ENCODE results near the gene SYNE1. TPM values are rescaled to one million over a fixed set of nuclear protein-coding genes. Genes with fewer than 3 reads are reported as not detected.

Gene SYNE1
- total and polyA plus RNA-seq, 2 of the 8 experiments (the other 6 are each of a cell fraction or from before 2014, with no cell fraction given) = 2.8 to 5.5 TPM

- TF ChIP-seq SIN3A (conservative IDR thresholded peaks at IDR 0.05 in 1 of 2, IDR thresholded peaks at IDR 0.05 in 1 of 2; ENCODE audit: low read depth in 1 of 2, low read length in 2 of 2) (no peak), PHF8 (conservative IDR thresholded peaks at IDR 0.05; ENCODE audit: low read depth, low read length) (no peak), CEBPB (IDR thresholded peaks at IDR 0.05; ENCODE audit: low read depth, low read length) (no peak)
Measured at GRCh38 chr6:152462716-152463115, 174.4 kb downstream of the SYNE1 start (continued).

Measured in H1 (cell line).